ENCODE data around the gene EMC10.
"Not testable (repeated sequence)": the region's sequence is repeated elsewhere in the genome, so short reads cannot be mapped to it uniquely, and the experiment has no call there.

EMC10 gene

DNA sequence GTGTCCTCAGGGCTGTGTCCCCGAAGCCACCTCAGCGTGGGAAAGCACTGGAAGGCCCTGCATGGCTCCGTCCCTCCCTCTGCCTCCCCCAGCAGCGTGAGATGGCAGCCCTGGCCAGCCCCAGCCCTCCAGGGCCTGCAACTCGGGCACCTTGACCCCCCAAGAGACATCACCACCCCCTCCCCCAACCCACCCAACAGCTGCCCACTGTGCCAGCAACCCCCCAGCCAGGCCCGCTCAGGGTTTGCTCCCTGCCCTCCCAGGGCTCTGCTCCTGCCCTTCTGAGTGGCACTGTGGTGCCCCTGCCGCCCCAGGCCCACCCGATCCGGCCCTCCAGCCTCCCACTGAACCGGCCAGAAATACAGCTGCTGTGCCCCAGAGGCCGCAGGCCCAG, 38.9 kb downstream of the EMC10 start:
- no peak for DNase-seq (ENCODE audit: low read depth)

DNA sequence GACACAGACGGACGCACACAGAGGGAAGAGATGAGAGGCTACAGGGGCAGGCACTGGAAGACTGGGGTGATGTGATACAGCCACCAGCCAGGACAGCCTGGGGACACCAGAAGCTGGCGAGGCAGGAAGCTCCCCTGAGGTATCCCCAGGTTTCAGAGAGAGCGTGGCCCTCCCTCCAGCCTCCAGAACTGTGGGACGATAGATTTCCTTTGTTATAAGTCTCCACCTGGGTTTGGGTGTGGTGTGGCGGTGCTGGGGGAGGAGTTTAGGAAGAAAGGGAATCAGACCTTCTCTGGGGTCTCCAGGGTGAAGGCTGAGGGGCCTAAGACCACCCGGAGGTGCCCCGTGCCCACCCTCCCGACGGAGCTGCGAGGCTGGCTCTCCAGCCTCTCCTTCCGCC, 40.1 kb downstream of the EMC10 start:
- no peak for DNase-seq (ENCODE audit: low read depth)

- no peak for DNase-seq (ENCODE audit: low read depth)
These were observed 40.8 kb downstream of the EMC10 start for GRCh38 chr19:50516964-50517703.

DNA sequence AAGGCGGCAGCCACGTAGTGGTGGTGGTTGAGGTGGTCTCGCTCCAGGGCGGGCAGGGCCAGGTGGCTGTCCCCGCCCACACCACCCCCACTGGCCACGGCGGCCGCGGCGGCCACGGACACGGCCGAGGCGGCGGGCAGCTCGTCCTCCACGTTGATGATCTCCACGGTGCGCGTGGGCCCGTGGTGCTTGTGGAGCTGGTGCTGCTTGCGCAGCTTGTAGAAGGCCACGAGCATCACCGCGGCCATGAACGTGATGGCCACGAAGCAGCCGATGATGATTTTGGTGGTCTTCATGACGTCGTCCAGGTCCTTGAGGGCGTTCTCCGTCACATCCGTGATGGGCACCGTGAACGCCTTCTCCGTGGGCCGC, 41.4 kb downstream of the EMC10 start:
- no peak for DNase-seq (ENCODE audit: low read depth)

GRCh38 chr19:50518091-50519005, 42.0 kb downstream of the EMC10 start:
- DNase-seq (ENCODE audit: low read depth): no peak

DNA sequence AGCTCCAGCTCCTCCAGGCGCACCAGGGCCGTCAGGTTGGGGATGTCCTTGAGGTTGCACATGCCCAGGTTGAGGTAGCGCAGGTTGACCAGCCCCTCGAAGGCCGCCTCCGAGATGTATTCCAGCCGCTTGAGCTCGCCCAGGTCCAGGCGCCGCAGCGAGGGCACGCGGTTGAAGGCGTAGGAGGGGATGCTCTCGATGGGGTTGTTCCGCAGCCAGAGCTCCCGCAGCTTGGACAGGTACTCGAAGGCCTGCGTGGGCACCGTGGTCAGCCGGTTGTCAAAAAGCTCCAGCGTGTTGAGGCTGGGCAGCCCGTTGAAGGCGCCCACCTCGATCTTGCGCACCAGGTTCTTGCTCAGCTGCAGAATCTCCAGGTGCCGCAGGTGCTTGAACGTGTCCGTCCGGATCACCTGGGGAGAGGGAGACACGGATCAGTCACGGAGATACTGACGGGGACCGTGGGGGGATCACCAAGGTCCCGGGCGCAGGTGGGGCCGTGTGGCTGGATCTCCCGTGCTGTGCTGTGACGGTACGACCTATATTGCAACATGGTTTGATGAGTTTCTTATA, 42.8 kb downstream of the EMC10 start:
- no peak for DNase-seq (ENCODE audit: low read depth)

GRCh38 chr19:50520822-50521465, 44.6 kb downstream of the EMC10 start:
- DNase-seq (ENCODE audit: low read depth): no peak

DNA sequence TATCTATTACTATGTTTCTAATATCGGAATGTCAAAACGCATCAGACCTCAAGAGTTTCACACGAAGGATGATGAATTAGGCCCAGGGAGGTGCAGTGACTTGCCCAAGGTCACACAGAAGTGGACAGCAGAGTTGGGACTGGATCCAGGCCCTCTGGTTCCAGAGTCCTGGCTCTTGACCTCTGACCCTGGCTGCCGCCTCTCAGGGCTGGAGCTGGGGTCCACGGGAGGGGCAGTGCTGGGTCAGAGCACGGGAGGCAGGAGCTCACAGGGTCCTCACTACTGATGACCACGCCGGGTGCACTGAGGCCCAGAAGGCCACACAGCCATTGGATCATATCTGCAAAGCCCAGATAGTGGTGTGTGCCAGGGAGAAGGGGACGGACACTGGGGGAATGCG, 46.6 kb downstream of the EMC10 start:
- DNase-seq (ENCODE audit: low read depth): no peak

DNA sequence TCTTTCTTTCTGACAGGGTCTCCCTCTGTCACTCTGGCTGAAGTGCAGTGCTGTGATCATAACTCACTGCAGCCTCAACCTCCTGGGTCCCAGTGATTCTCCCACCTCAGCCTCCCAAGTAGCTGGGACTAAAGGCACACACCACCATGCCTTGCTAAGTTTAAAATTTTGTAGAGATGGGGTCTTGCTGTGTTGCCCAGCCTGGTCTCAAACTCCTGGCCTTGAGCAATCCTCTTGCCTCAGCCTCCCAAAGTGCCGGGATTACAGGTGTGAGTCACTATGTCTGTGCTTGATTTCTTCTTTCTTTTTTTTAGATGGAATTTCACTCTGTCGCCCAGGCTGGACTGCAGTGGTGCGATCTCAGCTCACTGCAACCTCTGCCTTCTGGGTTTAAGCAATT, 51.7 kb downstream of the EMC10 start:
- DNase-seq (ENCODE audit: low read depth): not testable (repeated sequence)

DNA sequence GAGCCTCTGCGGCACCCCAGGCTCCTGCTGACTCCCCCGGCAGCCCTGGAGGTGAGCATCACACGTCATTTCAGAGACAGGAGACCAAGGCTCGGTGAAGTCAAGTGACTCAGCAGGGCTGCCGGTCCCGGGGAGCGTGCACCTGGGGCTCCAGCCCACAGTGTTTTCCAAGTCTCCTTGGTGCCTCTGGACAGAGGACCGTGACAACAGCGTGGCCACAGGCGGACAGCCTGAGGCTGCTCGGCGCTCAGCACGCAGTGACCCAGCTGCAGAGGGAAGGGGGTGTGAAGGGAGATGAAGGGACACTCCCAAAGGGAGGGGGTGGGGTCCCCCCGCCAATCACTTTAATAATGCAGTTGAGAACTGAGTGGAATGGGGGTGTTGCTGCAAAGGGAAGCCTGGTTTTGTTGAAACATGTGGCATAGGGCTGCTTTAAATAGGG, 54.9 kb downstream of the EMC10 start:
- no peak for DNase-seq (ENCODE audit: low read depth)

GRCh38 chr19:50532952-50533351, 56.6 kb downstream of the EMC10 start:
- DNase-seq (ENCODE audit: low read depth): no peak

GRCh38 chr19:50534478-50534877, 58.2 kb downstream of the EMC10 start:
- no peak for DNase-seq (ENCODE audit: low read depth)

DNA sequence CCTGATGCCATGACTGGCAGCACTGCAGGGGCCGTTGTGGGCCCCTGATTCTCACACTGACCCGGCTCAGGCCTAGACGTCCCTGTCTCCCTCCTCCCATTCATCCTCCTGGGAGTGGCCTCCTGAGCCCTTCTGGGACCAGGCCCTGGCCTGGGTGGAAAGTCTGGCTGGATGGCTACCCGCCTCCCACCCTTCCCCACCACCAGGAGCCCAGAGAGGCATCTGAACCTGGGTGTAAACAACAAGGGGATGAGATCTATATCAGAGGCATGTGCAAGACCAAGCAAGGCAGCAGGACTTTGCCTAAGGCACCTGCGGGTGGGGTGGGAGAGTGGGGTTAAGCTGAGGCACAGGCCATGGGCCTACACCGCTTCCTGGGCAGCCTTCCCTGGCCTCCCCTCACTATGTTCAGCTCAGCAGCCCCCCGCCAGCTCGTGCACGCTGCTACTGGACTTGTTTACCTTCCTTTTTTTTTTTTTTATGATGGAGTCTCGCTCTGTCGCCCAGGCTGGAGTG, 59.4 kb downstream of the EMC10 start:
- DNase-seq (ENCODE audit: low read depth): no peak

DNA sequence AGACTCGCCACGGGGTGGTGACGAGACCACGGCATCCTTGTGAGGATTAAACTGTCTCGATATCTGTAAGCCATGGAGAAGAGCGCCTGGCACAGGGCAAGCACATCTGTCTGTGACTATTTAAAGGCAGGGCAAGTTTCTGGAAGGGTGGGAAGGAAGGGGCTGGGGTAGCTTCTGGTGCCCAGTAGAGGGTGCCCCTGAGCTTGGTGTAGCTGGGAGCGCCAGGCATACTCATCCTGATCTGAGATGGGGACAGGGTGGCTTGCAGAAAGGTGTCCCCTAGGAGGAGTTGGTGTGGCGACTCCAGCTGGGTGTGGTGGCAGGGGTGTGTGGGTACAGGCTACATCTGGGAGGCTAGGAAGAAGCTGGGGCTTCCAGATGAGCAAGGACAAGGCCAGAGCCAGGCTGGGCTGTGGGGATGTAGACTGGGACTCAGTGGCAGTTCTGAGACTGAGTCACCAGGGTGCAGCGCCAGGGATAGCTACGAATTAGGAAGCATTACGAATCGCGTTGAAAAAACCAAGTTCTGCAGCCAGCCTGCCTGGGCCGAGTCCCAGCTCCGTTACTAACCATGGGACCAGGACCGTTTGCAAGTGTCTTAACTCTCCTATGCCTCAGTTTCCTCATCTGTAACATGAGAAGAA, 60.5 kb downstream of the EMC10 start:
- DNase-seq (ENCODE audit: low read depth): no peak

DNA sequence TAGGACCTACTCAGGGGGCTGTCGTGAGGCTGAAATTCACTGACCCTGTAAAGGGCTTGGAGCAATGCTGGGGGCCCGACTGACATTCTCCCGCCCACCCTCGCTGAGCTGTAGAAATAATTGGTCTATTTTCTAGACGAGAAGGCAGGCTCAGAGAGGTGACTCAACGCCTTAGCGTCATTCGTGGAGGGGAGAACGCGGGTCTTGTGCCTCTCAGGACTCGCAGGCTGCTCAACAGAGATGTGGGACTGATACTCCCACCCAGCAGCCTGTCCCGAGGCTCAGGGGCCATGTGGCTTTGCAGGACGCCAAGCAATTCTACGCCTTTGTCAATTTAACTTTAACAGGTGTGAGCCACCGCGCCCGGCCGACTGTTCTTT, 61.0 kb downstream of the EMC10 start:
- DNase-seq (ENCODE audit: low read depth): no peak

DNA sequence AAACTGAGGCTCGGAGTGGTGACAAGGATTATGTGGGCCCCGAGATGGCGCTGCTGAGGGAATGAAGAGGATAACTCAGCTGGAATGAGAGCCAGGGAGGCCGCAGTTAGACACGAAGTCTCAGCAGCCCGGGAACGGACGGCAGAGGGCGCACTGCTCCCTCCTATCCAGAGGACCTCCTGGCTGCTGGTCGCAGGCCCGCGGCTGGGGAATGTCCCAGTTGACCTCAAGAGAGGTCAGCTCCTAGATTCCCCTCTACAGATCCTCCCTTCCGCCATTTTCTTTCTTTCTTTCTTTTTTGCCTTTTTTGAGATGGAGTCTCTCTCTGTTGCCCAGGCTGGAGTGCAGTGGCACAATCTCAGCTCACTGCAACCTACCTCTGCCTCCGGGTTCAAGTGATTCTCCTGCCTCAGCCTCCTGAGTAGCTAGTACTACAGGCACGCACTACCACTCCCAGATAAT, 61.5 kb downstream of the EMC10 start:
- peak; percentile 66 for DNase-seq (ENCODE audit: low read depth)

Data from EH (cell line).